Transverse colon (tissue), 4 donors: ENCODE measurements around the gene ZACN.

Source experiments
- CTCF ChIP-seq, 5 experiments: fragments of 200-600 bp in 3 of 5; fragments of 450-650 bp in 2 of 5; sonication (generic) in 3 of 5; IDR thresholded peaks; 1 replicate in 2 of 5; 2 replicates in 3 of 5; pipeline ENCODE4 v1.5.1; 2016 to 2017; ENCODE audit warnings: antibody characterized with exemption in 5 of 5, inconsistent platforms in 3 of 5, mild to moderate bottlenecking in 2 of 5, moderate library complexity in 1 of 5
- EP300 ChIP-seq: sonication (generic); formaldehyde crosslinking; IDR thresholded peaks from one replicate; pipeline ENCODE4 v1.6.1; 2017; ENCODE audit warnings: antibody characterized with exemption, low read depth
- POLR2A ChIP-seq: fragments of 450-650 bp; IDR thresholded peaks from one replicate; pipeline ENCODE4 v1.6.1; 2016; ENCODE audit warnings: antibody characterized with exemption, mild to moderate bottlenecking, moderate library complexity
- POLR2AphosphoS5 ChIP-seq, 3 donors: sonication (generic); formaldehyde crosslinking; IDR thresholded peaks; one replicate each; pipeline ENCODE4 v1.6.1; 2016; ENCODE audit warnings: antibody characterized with exemption in 3 of 3

- TF ChIP-seq POLR2A (no peak), CTCF (IDR thresholded peaks at IDR 0.05) (no peak), EP300 (no peak), POLR2AphosphoS5 (IDR thresholded peaks at IDR 0.05) (no peak)
Observed at GRCh38 chr17:76056882-76057281, 22.1 kb upstream of the ZACN start.
